GM19240 (cell line): ENCODE data around the gene USF3.
"Not testable (repeated sequence)": the region's sequence is repeated elsewhere in the genome, so short reads cannot be mapped to it uniquely, and the experiment has no call there.

ENCODE experiments used
- DNase-seq: peaks from one replicate; pipeline ENCODE4 v3.0.0; 2011; ENCODE audit warnings: low spot score; ENCODE audit not compliant: insufficient read length

The USF3 gene

DNA sequence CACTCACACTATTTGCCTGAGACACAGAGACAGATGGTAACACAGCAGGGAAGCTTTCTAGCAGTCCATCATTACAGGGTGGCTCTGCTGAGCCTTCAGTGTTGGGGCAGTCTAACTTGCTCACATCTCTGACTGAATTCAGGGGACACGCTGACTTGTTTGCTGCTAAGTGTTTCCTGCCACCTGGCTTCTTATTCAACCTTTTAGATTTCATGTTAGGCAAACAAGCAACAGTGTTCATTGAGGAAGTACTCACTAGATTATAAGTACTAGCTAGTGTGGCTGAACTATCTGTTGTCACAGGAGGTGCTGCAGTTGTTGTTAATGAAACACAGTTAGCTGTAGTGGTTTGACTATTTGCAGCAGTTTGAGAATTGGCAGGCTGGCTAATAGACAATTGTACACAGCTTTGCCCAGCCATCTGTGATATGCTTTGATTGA is 37.3 kb downstream of the USF3 start:
- DNase-seq: no peak

DNA sequence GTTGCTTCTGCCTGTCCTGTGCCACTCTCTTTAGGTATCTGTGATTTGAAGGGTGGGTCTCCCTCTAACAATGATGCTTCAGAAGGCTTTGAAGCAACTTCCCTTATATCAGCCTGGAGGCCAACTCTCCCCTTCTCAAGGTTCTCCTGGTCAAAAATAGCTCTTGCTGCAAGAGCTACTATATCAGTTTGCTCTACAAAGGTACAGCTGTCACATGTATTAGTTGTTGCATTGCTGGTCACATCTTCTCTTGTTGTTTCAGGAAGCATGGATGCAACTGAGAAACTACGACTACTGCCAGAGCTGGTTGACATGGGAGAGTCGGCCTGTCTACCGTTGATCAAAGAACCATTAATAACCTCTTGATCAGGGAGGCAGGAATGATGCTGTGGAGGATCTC is 38.3 kb downstream of the USF3 start:
- DNase-seq: no peak

DNA sequence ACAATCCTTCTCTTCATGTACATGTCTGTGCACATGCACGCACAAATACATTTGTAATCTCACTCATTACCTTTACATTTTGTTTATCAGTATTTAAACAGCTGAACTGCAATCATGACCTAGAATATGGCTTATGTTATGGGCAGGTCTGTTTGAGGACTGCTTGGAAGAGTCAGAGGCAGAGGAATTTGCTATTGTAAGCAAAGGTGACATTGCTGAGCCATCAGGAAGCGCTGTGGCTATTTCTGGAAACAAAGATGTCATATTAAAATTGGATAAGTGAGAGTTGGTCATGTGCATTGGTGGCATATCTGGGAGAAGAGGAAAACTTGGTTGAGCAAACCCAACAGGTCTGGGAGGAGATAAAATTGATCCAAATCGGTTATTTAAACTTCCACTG is 41.6 kb downstream of the USF3 start:
- no peak for DNase-seq

DNA sequence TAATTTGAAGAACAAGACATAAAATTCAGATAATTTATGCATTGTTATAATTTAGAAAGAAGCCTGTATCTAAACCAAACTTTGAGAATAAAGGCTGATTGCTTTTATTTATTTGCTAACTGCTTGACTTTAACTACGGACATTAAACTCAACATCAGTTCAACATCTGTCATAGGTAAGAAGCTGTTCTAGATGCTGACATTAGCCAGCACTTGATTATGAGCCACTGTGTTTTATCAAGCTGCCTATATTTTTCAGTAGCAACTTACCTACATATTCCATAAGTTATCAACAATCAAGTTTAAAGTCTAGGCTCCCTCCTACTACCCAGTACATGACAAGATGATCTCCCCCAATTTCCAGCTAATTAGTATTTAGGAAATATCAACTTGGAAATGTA is 42.1 kb downstream of the USF3 start:
- no peak for DNase-seq

- no peak for DNase-seq
These were observed 47.1 kb downstream of the USF3 start for GRCh38 chr3:113649174-113649845.

DNA sequence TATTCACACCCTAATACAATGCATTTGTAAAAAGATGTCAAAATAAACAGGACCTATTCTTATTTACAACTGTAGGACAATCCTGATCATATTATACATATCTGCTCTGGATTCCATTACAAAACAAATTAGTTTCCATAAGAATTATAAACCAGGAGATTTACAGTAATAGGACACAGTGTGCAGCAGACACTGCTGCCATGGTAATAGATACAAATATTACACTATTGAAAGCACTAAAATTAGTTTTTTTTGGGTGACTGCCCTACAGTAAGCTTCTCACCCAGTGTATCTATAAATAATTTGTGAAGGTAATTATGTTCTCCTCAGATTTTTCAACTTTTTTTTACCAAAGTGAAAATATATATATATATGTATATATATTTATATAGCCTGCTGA is 47.9 kb downstream of the USF3 start:
- no peak for DNase-seq

GRCh38 chr3:113643583-113643982 is 52.9 kb downstream of the USF3 start:
- DNase-seq: no peak

GRCh38 chr3:113638910-113639309 is 57.5 kb downstream of the USF3 start:
- no peak for DNase-seq

- no peak for DNase-seq
These were observed 58.7 kb downstream of the USF3 start for GRCh38 chr3:113637756-113638155.

DNA sequence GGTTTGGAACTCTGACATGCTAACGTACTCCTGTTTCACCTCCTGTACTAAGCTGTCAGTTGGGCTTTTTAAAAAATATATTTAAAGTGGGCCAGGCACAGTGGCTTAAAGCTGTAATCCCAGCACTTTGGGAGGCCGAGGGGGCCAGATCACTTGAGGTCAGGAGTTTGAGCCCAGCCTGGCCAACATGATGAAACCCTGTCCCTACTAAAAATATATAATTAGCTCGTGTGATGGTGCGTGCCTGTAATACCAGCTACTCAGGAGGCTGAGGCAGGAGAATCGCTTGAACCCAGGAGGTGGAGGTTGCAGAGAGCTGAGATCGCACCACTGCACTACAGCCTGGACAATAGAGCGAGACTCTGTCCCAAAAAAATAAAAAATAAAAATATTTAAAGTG is 60.4 kb downstream of the USF3 start:
- DNase-seq: not testable (repeated sequence)

- no peak for DNase-seq
These were observed 61.5 kb downstream of the USF3 start for GRCh38 chr3:113634782-113635474.

- no peak for DNase-seq
These were observed 64.9 kb downstream of the USF3 start for GRCh38 chr3:113631573-113631972.

GRCh38 chr3:113630956-113631542 is 65.4 kb downstream of the USF3 start:
- no peak for DNase-seq

DNA sequence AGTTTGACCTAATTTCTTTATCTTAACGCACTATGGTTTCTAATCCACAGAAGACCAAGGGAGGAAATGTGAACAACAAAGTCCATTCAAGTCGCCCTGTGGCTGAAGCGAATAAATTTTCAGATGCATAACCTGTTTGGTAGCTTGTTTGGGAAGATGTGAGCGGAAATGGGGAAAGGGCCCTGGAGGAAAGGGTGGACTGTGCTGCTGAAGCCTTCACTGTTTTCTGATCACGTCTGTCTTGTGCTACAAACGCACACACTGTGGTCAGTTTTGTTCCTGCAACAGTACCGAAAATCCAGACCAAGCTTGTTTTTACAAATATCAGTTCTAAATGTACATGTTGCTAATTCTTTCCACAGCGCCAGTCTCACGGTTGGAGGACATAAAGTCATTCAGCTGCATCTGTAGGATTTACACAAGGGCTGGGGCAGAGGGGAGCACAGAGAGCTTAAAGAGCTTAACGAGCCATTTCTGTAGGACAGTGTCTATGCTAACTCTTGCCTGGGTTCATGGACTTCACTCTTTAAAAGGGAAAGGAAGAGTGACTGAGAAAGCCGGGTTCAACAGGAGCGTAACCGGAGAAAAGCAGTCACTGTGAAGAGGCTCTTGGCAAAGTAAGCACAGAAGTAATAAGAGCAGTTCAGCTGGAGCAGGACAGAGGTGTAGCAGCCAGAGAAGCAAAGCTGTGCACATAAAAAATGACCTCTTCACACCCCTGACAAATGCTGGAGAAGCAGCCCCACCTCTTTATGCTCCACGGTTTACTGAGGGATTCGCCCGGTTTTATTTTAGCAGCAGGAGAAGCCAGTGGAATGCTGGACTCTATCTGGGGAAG is 66.6 kb downstream of the USF3 start:
- DNase-seq: no peak

DNA sequence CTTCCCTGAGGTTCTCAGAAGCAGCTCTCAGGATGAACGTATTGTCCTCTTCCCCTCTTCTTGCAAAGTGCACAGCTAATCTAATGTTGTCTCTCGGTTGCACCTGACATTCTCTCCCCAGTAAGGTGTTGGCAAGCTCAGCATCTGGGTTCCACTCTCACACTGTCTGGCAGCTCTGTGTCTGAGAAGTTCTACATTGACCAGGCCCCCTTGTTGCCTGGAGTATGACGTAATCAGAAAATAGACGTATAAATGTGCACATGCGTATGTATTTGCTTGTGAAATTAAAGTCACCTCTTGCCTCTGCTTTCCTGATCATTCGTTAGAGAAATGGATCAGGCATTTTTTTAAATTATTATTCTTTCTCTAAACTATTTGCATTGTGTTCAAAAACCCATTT is 67.7 kb downstream of the USF3 start:
- no peak for DNase-seq

DNA sequence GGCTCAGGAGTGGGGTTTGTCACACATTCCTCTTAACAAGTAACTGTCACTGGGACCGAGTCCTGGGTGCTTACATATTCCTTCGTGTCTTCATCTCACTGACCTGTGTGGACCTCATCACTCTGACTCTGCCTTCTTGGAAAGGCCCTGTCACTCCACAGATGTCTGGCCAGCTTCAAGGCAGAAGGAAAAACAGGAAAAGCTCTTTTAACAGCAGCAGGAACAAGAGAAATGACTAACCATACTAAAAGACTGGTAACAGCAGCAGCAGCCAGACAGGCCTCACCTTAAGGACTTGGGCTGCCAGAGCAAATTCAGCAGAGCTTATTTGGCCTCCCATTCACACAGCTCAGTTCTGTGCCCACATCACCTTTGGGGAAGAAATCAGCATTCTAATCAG is 68.1 kb downstream of the USF3 start:
- DNase-seq: no peak

DNA sequence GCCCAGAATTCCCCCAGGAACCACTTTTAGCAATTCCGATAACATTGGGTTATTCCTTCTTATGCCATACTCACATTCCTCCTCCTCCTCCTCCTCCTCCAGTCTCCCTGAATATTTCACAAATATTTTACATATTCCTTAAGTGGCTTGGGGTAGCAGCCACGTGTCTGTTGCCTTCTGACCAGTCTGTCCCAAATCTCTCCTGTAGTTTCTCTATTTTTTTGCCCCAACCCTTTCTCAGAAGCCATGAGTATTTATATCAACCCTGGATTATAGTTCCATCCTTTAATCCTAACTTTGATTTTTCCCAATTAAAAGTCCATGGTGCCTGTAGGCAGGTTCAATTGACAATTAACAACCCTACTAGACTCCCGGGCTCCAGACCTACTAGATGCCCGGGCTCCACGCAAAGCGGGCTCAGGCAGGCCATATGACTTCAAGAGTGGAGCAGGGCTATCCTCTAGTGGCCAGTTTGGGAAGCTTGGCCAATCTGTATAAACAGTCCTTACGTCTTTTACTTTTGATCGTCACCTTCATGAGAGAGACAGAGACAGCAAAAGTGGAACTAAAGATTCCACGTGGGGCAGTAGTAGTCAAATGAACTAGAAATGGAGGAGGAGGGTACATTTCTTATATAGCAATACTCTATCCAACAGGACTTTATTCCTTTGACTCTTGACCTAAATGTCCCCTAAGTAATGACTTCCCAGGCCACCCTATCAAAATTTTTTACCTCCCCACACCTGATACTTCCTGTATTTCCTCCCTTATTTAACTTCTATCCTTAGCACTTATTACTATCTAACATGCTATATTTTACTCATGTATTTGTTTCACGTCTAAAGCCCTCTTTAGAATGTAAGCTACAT is 69.7 kb downstream of the USF3 start:
- no peak for DNase-seq

GRCh38 chr3:113625834-113626233 is 70.6 kb downstream of the USF3 start:
- DNase-seq: no peak

- no peak for DNase-seq
These were observed 72.6 kb downstream of the USF3 start for GRCh38 chr3:113623811-113624210.

- no peak for DNase-seq
These were observed 73.1 kb downstream of the USF3 start for GRCh38 chr3:113623324-113623723.

DNA sequence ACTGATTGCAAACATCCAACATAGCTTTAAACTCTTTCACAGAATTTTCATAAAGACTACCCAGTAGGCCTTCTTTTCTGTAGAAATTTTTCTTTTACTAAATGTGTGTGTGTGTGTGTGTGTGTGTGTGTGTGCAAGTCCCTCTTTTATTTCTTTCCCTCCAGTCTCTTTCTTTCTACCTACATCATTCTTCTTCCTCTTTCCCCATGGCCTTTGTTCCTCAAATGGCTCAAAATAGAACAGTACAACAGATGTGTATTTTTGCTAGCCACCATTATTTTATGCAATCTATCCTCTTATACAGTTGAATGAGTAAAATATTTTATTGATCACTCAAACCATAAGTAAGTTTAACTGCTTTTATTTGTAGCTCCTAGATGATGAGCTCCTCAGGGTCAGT is 76.4 kb downstream of the USF3 start:
- DNase-seq: no peak
